ENCODE results near the gene RTP2.

- TF ChIP-seq CTCF (IDR thresholded peaks at IDR 0.05 in 2 of 3, conservative IDR thresholded peaks at IDR 0.05 in 1 of 3; ENCODE audit: borderline replicate concordance in 1 of 3, insufficient read depth in 1 of 3, low read depth in 2 of 3, low read length in 2 of 3) (no peak), EZH2phosphoT487 (IDR thresholded peaks at IDR 0.05; ENCODE audit: borderline replicate concordance) (no peak), RAD21 (IDR thresholded peaks at IDR 0.05; ENCODE audit: low read depth) (no peak)
These were observed 45.1 kb upstream of the RTP2 start for GRCh38 chr3:187747506-187747905.
